NCI-H128 (cell line): ENCODE measurements around the gene PTPRJ.
"Not testable (repeated sequence)": the region's sequence is repeated elsewhere in the genome, so short reads cannot be mapped to it uniquely, and the experiment has no call there.

Source experiments
- DNase-seq: peaks from one replicate; lab custom pipeline; 2025; ENCODE audit not compliant: unreplicated experiment; lab: John Stamatoyannopoulos, UW

Gene PTPRJ

GRCh38 chr11:47980088-47980906 is at the start of gene PTPRJ:
Gene PTPRJ (plus strand): TSS chr11:47980559. CDS start chr11:47980913, 354 bp downstream.
- no peak for DNase-seq

GRCh38 chr11:47932544-47932943 is 47.8 kb upstream of the PTPRJ start:
- DNase-seq, result no peak

- not testable (repeated sequence) for DNase-seq
Observed at GRCh38 chr11:47933797-47934196, 46.6 kb upstream of the PTPRJ start.

- no peak for DNase-seq
Observed at GRCh38 chr11:47938791-47939560, 41.4 kb upstream of the PTPRJ start.

GRCh38 chr11:47940904-47941649 is 39.3 kb upstream of the PTPRJ start:
- DNase-seq, result no peak

- DNase-seq, result no peak
Observed at GRCh38 chr11:47941907-47942558, 38.3 kb upstream of the PTPRJ start.

- DNase-seq, result no peak
Observed at GRCh38 chr11:47943721-47944586, 36.4 kb upstream of the PTPRJ start.

GRCh38 chr11:47944632-47945031 is 35.7 kb upstream of the PTPRJ start:
- no peak for DNase-seq

GRCh38 chr11:47946682-47947559 is 33.4 kb upstream of the PTPRJ start:
- DNase-seq, result no peak

- no peak for DNase-seq
Observed at GRCh38 chr11:47948137-47948536, 32.2 kb upstream of the PTPRJ start.

GRCh38 chr11:47949001-47949675 is 31.2 kb upstream of the PTPRJ start:
- not testable (repeated sequence) for DNase-seq

- no peak for DNase-seq
Observed at GRCh38 chr11:47950396-47950795, 30.0 kb upstream of the PTPRJ start.

- not testable (repeated sequence) for DNase-seq
Observed at GRCh38 chr11:47951504-47951903, 28.9 kb upstream of the PTPRJ start.

GRCh38 chr11:47955061-47955755 is 25.2 kb upstream of the PTPRJ start:
- no peak for DNase-seq

- no peak for DNase-seq
Observed at GRCh38 chr11:47960015-47960414, 20.3 kb upstream of the PTPRJ start.

- no peak for DNase-seq
Observed at GRCh38 chr11:47961383-47961782, 19.0 kb upstream of the PTPRJ start.

- DNase-seq, result no peak
Observed at GRCh38 chr11:47964546-47964945, 15.8 kb upstream of the PTPRJ start.
